HG02623 (cell line): Measurements from ENCODE around the gene POLD2.

ENCODE experiments used
- ATAC-seq: cut with Tn5 transposase; IDR thresholded peaks from one replicate; pipeline ENCODE4 v1.9.1; 2021; ENCODE audit warnings: moderate library complexity; ENCODE audit not compliant: unreplicated experiment

POLD2 gene

DNA sequence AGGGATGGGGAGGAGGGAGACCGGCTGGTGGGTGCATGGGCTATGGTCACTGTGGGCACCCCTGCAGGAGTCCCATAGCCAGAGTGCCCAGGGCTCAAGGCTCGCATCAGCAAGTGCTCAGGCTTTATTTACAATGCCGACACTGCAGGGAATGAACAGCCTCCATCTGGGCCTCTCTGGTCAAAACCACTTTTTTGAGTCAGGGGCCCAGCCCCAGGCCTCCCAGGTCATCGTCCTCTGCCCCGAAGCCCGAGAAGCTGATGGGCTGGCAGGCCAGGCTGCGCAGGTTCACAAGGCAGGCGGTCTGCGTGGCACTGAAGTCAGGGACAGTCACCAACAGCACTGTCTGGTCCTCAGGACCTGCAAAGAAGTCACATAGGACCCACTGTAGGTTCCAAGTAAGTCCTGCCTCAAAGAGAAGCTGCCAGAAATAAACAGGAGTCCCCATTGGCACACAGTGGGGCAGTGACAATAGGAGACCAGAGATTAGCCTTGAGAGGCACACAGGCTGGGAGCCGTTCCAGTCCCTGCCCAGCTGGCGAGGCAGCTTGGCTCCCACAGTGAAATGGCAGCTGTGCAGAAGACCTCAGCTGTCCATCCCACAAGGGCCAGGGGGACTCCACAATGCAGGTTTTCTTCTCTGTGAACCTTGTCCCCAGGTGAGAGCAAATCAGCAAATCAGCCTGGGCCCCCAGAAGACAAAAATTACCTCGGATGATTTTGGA, 8.6 kb downstream of the POLD2 start:
- ATAC-seq, result no peak

DNA sequence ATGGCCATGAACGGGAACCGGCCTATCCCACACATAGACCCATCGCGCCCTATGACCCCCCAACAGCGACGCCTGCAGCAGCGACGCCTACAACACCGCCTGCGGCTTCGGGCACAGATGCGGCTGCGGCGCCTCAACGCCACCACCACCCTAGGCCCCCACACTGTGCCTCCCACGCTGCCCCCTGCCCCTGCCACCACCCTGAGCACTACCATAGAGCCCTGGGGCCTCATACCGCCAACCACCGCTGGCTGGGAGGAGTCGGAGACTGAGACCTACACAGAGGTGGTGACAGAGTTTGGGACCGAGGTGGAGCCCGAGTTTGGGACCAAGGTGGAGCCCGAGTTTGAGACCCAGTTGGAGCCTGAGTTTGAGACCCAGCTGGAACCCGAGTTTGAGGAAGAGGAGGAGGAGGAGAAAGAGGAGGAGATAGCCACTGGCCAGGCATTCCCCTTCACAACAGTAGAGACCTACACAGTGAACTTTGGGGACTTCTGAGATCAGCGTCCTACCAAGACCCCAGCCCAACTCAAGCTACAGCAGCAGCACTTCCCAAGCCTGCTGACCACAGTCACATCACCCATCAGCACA, 9.5 kb downstream of the POLD2 start:
- no peak for ATAC-seq

DNA sequence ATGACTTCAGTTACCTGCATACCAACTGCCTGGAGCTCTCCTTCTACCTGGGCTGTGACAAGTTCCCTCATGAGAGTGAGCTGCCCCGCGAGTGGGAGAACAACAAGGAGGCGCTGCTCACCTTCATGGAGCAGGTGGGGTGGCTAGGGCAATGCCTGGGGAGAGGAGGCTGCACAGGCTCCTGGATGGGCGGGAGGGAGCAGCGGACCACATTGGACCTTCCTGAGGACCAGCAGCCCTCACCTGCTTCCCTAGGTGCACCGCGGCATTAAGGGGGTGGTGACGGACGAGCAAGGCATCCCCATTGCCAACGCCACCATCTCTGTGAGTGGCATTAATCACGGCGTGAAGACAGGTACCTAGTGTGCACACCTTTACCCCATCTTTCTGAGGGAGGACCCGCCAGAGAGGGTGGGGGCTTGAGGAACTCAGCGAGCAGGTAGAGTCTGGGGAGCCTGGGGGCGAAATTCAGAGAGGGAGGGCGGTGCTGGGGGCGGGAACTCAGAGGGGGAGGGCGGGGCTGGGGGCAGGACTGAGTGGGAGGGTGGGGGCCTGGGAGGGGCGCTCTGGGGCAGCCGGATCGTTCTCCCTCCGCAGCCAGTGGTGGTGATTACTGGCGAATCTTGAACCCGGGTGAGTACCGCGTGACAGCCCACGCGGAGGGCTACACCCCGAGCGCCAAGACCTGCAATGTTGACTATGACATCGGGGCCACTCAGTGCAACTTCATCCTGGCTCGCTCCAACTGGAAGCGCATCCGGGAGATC, 10.2 kb downstream of the POLD2 start:
- no peak for ATAC-seq

DNA sequence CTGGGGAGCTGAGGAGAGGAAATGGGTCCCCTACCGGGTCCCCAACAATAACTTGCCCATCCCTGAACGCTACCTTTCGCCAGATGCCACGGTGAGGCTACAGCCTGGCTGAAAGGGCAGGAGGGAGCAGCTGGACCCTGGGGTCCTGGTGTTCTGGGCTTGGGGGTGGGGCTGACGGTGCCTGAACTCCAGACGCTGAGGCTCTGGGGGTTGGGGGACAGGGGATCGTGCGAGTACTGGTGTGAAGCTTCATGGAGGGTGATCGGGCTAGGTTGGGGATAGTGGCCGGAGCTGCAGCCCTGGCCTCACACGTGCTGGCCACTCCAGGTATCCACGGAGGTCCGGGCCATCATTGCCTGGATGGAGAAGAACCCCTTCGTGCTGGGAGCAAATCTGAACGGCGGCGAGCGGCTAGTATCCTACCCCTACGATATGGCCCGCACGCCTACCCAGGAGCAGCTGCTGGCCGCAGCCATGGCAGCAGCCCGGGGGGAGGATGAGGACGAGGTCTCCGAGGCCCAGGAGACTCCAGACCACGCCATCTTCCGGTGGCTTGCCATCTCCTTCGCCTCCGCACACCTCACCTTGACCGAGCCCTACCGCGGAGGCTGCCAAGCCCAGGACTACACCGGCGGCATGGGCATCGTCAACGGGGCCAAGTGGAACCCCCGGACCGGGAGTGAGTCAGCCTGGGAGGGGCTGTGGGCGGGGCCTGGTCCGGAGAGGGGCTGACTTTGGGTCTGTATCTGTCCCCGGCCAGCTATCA, 10.9 kb downstream of the POLD2 start:
- ATAC-seq, result no peak

DNA sequence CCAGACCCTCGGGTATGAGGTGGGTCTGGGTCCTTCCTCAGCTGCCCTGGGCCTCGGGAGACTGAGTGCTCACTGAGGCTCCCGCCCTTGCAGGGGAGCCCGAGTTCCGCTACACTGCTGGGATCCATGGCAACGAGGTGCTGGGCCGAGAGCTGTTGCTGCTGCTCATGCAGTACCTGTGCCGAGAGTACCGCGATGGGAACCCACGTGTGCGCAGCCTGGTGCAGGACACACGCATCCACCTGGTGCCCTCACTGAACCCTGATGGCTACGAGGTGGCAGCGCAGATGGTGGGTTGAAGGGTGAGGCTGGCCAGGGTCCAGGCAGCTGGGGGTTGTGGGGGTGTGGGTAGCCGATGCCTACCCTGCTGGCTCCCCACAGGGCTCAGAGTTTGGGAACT, 11.6 kb downstream of the POLD2 start:
- no peak for ATAC-seq

DNA sequence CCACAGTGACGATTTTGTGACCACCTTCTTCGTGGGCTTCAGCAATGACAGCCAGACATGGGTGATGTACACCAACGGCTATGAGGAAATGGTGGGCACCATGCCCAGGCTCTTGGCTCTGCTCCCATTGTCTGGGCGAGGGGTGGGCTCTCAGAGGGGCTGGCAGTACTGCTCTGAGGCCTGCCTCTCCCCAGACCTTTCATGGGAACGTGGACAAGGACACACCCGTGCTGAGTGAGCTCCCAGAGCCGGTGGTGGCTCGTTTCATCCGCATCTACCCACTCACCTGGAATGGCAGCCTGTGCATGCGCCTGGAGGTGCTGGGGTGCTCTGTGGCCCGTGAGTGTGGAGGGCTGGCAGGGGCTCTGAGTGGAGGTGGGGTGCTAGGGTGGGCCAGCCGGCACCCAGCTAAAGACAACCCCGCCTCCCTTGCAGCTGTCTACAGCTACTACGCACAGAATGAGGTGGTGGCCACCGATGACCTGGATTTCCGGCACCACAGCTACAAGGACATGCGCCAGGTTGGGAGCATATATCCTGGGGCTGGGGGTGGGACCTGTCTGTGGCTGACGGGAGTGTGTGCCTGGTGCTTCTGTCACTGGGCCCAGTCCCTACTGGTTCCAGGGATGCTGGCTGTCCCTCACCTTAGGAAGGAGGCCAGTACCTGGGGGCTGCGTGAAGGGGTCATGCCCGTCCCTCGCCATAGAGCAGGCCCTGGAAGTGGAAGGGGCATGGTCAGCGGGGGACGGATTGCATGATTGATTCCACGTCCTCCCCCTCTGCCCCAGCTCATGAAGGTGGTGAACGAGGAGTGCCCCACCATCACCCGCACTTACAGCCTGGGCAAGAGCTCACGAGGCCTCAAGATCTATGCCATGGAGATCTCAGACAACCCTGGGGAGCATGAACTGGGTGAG, 12.4 kb downstream of the POLD2 start:
- no peak for ATAC-seq

DNA sequence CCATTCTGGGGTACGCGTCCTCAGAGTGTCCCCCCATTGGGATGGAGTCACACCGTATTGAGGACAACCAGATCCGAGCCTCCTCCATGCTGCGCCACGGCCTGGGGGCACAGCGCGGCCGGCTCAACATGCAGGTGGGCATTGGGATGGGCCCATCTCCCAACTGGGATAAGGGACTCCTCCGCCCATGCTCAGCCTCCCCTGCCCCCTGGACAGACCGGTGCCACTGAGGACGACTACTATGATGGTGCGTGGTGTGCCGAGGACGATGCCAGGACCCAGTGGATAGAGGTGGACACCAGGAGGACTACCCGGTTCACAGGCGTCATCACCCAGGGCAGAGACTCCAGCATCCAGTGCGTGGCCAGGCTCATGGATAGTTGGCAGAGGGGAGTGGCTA, 13.4 kb downstream of the POLD2 start:
- no peak for ATAC-seq

DNA sequence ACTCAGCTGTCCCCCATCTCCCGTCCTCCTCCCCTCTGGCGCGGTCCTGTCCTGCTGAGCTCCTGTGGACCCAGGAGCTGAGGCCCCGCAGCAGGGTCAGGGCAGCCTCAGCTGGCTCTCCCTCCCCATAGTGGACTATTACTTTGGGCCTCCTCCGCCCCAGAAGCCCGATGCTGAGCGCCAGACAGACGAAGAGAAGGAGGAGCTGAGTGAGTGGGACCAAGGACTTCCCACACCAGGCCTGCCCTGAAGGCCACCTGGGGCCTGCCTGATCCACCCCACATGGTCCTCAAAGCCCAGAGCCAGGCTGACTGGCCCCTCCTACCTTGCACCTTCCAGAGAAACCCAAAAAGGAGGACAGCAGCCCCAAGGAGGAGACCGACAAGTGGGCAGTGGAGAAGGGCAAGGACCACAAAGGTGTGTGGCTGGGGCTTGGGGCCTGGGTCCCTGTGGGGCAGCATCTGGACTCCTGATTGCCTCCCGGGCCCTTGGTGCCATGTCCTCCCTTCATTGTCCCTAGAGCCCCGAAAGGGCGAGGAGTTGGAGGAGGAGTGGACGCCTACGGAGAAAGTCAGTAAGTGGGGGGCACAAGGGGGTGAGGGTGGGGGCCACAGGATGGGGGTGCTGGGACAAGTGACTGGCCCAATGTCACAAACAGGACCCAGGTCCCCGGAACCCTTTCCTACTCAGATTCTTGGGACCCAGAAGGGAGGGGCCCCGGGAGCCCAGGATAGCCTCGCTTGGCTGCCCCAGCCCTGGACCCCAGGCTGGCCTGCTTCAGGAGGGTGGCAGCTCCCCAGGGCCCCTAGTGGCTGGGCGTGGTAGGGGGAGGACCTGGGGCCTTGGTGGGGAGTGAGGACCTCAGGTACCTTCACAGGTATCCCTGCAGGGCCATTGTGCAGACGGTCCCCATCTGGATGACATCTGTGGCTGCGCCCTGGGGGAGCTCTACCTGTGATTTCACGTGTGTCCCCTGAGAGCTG, 14.3 kb downstream of the POLD2 start:
- no peak for ATAC-seq

DNA sequence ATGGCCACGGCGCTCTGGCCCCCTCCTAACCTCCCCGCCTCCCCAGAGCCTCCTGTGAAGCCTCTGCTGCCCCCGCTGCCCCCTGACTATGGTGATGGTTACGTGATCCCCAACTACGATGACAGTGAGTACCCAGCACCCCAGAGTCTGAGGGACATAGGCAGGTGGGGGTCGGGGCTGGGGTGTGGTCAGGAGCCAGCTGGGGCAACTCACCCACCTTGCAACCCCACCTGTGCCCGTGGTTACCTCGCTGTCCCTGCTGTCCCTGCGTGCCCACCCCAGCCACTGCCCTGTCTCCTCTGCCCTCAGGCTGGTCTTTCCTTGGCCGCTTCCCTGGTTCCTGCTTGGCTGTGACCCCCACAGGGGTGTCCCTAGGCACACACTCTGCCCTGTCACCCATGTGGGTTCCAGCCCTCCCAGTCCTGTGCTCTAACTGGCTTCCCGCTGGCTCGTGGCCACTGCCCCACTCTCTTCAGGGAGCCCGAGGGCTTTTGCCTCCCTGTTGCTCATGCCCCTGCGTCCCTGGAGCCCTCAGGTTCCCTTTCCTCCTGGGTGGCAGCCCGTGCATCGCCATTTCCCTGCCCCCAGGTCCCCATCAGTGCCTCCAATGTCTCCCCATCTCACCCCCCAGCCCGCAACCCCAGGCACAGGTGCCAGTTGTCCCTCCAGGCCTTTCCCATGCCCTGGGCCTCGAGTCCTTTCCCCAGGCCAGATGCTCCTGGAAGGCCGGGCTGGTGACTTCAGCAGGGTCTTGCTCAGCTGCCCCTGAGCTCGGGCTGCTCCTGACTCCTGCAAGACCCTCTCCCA, 15.2 kb downstream of the POLD2 start:
- no peak for ATAC-seq

DNA sequence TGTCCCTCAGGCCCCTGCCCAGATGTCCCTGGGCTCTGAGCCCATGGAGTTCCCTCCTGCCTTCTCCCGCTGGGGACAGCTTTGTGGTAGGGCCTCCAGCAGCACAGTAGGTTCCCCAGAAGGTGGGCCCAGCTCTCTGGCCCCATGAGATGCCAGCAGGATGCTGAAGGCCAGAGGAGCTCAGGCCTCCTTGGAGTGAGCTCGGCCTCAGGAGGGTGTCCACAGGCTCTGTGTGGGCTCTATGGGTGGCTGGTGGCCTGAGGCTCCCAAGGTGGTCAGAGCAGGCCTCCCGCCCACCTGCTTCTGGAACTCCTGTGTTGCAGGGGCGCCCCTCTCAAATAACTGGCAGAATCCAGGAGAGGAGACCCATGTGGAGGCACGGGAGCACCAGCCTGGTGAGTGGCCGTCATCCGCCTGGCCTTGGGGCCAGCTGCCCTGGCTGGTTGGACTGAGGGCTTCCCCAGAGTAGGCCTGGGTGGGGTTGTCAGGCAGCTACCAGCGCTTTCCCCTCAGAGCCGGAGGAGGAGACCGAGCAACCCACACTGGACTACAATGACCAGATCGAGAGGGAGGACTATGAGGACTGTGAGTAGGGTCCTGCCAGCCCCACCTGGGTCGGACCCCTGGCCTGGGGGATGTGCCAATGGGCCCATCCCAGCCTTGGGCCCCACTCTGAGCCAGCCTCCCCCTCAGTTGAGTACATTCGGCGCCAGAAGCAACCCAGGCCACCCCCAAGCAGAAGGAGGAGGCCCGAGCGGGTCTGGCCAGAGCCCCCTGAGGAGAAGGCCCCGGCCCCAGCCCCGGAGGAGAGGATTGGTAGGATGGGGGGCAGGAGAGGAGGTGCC, 16.0 kb downstream of the POLD2 start:
- ATAC-seq, result no peak

DNA sequence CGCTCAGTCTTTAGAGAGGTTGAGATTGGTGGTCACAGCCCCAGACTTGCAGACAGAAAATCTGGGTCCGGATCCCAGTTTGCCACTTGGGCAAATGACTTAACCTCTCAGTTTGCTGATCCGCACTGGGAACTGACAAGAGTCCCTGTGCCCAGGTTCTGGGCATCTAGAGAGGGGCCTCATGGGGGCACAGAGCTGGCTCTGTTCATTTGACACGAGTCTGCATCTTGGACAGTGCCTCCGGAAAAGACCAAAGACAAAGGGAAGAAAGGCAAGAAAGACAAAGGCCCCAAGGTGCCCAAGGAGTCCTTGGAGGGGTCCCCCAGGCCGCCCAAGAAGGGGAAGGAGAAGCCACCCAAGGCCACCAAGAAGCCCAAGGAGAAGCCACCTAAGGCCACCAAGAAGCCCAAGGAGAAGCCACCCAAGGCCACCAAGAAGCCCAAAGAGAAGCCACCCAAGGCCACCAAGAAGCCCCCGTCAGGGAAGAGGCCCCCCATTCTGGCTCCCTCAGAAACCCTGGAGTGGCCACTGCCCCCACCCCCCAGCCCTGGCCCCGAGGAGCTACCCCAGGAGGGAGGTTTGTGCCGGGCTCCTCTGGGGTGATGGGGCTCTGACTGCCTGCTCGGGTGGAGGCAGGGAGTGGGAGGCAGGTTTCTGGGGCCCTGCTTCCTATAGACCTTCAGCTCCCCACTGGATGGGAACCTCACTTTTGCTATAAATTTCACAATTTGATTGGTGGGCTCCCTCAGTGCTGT, 16.9 kb downstream of the POLD2 start:
- no peak for ATAC-seq

DNA sequence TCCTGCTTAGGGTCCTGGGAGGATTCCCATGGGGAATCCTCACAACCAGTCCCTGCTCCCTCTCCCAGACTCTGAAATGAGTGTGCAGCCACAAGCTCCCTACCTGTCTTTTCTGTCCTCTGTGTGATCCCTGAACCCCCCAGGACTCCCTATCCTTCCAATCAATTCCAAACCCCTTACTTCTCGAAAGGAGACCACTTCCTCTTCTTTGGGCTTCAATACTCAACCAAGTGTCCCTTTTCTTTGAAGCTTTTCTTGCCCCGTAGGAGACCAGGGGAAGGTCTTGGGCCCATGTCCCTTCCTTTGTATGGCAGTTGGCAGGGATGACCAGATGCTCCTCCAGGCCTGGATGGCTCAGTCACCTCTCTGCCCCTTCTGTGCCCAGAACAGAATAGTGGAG, 17.5 kb downstream of the POLD2 start:
- no peak for ATAC-seq

DNA sequence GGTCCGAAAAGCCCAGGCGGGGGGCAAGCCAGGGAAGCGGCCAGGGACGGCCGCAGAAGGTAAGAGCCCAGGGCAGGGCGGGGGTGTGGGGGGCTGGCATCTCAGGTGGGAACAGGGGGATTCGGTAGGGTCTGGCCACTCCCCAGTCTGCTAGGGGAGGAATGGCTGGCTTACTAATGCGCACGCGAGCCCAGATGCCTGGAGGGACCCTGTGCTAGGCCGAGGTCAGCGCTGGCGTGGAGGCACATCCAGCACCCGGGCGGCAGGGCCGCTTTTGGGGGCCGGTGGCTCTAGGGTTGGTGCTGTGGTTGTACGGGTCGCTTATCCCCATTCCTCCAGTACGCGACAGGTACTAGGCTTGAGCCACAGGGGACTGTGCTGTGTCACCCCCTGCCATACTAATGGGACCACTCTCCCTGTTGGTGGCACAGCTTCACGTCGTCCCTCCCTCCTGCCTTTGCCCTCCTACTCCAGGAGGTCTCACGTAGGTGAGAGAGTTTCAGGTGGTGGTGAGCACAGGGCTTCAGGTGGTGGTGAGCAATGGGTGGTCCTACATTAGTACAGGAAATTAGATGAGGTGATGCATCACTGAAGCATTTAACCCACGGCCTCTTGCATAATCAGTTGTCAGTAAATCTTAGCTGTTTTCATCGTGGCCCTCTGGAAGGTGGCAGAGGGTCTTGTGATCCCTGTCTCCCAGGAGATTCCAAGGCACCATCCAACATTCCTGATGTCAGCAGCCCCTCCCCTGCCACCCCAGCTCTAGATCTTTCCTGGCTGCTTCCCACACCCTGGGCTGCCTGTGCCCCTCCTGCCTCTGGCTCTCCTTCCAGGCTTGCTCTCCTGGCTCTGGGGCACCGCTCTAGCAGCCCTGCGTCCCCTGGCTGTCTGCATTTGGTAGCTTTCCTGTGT, 18.2 kb downstream of the POLD2 start:
- no peak for ATAC-seq

DNA sequence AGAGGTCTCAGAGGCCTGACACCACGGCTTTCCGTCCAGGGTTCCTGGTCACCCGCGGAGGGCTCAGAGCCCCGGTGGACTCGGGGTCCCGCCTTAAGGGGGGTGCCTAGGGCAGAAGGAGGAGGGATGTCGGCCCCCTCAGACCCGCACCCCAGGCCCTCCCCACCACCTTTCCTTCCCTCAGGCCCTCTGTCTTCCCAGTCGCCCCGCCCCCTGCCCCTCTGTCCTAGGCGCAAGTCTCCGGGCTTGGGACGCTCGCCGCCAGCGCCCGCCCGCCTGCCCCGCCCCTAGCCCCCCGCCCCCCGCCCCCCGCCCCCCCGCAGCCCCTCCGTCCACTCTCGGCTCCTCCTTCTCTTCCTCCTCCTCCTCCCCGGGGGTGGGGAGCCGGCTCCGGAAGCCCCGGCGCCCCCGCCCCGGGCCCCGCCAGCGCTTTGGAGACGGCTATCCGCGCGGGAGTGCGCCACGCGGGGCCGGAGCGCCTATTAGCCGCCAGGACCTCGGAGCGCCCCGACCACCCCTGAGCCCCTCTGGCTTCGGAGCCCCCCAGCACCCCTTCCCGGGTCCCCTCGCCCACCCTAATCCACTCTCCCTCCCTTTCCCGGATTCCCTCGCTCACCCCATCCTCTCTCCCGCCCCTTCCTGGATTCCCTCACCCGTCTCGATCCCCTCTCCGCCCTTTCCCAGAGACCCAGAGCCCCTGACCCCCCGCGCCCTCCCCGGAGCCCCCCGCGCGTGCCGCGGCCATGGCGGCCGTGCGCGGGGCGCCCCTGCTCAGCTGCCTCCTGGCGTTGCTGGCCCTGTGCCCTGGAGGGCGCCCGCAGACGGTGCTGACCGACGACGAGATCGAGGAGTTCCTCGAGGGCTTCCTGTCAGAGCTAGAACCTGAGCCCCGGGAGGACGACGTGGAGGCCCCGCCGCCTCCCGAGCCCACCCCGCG, 19.2 kb downstream of the POLD2 start, which contains the start of gene AEBP1:
AEBP1 (plus strand) TSS at position 423 of the 937 bp plus-strand sequence; CDS start at position 744, 321 bp downstream.
- no peak for ATAC-seq

DNA sequence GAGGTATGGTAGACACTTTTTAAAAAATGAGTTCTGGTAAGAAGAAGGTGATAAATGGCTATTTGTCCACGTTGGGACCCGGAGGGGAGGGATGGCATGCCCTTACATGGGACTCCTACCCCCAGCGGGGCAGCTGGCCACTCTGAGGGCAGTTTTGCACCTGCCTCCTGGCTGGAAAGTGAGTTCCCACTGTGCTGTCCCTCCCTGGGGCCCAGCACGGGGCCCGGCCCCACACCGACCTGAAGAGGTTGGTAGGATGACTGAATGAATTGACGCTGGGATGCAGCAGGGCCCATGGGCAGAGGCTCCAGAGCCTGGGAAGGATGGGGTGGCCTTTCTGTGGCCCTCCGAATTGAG, 19.8 kb downstream of the POLD2 start:
- ATAC-seq, result no peak
